ENCODE results near the gene PTCRA. TPM values are rescaled to one million over a fixed set of nuclear protein-coding genes. Genes with fewer than 3 reads are reported as not detected.

PTCRA gene, protein sequence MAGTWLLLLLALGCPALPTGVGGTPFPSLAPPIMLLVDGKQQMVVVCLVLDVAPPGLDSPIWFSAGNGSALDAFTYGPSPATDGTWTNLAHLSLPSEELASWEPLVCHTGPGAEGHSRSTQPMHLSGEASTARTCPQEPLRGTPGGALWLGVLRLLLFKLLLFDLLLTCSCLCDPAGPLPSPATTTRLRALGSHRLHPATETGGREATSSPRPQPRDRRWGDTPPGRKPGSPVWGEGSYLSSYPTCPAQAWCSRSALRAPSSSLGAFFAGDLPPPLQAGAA
- not detected for total RNA-seq

DNA sequence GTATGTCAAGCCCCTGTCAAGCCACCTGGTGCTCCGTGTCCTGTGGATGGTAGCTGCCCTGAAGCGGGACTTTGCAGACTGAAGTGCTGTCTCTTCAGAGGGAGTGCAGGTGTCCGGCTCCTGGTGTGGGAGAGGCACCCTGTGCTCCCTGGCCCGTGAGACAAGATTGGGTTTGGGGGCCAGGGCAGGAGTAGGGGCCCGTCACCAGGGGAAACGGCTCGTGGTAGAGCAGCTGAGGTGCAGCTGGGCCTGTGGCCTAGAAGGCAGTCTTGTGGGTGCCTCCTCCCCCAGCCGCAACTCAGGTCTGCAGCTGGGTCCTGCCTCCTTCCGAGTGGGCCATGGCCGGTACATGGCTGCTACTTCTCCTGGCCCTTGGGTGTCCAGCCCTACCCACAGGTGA lies at the start of gene PTCRA:
TSS of gene PTCRA (plus strand) at position 322 of the 400 bp plus-strand sequence. CDS start at position 339, 17 bp downstream.
- 70 to 100% methylated on average over 3 to 7 of the region's 10 CpGs for WGBS, 2 donors

DNA sequence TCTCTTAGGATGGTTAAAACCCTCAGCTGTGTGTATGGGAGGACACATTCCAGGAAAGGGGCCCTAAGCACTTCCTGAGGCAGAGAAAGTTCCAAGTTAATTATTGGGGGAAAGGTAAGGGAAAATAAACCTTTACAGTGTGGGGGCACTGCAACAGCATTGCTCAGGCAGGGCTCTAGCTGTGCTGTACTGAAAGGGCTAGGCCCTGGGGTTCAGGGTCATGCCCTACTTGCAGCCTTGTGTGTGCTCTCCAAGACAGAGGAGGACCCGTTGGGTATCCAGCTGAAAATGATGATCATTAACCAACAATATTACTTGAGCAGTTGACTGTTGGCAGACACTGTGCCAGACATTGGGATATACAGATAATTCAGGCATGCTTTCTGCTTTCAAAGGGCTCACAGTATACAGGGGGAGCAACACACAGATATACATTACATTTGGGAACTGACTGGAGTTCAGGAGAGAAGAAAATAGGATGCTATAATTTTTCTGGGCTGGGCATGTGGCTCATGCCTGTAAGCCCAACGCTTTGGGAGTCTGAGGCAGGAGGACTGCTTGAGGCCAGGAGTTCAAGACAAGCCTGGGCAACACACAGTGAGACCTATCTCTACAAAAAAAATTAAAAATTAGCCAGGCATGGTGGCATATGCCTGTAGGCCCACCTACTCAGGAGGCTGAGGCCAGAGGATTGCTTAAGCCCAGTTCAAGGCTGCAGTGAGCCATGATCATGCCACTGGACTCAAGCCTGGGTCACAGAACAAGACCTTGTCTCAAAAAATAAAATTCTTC lies 45.5 kb upstream of the PTCRA start:
- peaks cover 0 to 49% (median 3%) of the 10 kb centered on the region in 3 donors for H3K36me3 ChIP-seq
- DNase-seq = no peak
- no peaks in the 10 kb centered on the region for H3K4me1 ChIP-seq
- TF ChIP-seq, protein P1, sequence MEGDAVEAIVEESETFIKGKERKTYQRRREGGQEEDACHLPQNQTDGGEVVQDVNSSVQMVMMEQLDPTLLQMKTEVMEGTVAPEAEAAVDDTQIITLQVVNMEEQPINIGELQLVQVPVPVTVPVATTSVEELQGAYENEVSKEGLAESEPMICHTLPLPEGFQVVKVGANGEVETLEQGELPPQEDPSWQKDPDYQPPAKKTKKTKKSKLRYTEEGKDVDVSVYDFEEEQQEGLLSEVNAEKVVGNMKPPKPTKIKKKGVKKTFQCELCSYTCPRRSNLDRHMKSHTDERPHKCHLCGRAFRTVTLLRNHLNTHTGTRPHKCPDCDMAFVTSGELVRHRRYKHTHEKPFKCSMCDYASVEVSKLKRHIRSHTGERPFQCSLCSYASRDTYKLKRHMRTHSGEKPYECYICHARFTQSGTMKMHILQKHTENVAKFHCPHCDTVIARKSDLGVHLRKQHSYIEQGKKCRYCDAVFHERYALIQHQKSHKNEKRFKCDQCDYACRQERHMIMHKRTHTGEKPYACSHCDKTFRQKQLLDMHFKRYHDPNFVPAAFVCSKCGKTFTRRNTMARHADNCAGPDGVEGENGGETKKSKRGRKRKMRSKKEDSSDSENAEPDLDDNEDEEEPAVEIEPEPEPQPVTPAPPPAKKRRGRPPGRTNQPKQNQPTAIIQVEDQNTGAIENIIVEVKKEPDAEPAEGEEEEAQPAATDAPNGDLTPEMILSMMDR (IDR thresholded peaks at IDR 0.05) = no peak
- no peak for TF ChIP-seq POLR2A (IDR thresholded peaks at IDR 0.05)
- no peaks in the 10 kb centered on the region for H3K9me3 ChIP-seq
- H3K4me3 ChIP-seq = no peak overlapping the region
- H3K27ac ChIP-seq = no peak overlapping the region
- WGBS, 2 donors = 73 to 74% methylated on average over 2 of the region's 2 CpGs
- no peaks in the 10 kb centered on the region for H3K27me3 ChIP-seq
- intact Hi-C loops (cut with DNase I) = loop anchor here (10.0 kb wide), 1 partner anchor 146 kb away; the partner anchor contains the start of gene PRPH2

More for the DNA sequence above, at the start of gene PTCRA:
- Histone ChIP-seq H3K9me3 (no peaks in the 10 kb centered on the region), H3K4me3 (no peak within 1 kb of the TSS), H3K27me3 (peaks cover 0 to 32% (median 0%) of the 10 kb centered on the region in 4 donors), H3K4me1 (peaks cover 3 to 17% (median 6%) of the 10 kb centered on the region in 3 donors), H3K36me3 (no peaks in the 10 kb centered on the region), H3K27ac (no peak within 1 kb of the TSS)
- no peak for TF ChIP-seq POLR2A (IDR thresholded peaks at IDR 0.05)
- TF ChIP-seq, protein P1 (IDR thresholded peaks at IDR 0.05) = no peak
- DNase-seq = no peak
- intact Hi-C loops (cut with DNase I) = no loop called here

DNA sequence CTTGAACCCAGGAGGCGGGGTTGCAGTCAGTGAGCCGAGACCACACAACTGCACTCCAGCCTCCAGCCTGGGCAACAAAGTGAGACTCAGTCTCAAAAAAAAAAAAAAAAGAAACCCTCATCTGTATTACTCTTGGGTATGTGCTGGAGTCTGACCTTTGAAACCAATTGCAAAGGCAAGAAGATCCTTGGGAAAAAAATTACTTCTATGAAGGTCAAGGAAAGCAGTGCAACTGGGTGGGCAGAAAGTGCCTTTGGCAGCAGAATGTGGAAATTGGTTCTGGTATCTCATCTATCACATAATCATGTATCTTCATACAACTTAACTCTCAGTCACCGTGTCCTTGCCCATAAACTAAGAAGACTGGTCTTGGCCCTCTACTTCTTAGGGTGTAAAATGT lies 44.1 kb upstream of the PTCRA start:
- H3K27ac ChIP-seq = no peak overlapping the region
- no peak for DNase-seq
- intact Hi-C loops (cut with DNase I) = loop anchor here (10.0 kb wide), 1 partner anchor 147 kb away; the partner anchor contains the start of gene PRPH2
- no peaks in the 10 kb centered on the region for H3K9me3 ChIP-seq
- TF ChIP-seq, protein P1 (IDR thresholded peaks at IDR 0.05) = no peak
- TF ChIP-seq POLR2A (IDR thresholded peaks at IDR 0.05) = no peak
- WGBS, 2 donors = 69 to 97% methylated on average over 1 to 3 of the region's 3 CpGs
- no peaks in the 10 kb centered on the region for H3K27me3 ChIP-seq
- H3K4me3 ChIP-seq = no peak overlapping the region
- peaks cover 0 to 36% (median 3%) of the 10 kb centered on the region in 3 donors for H3K36me3 ChIP-seq
- no peaks in the 10 kb centered on the region for H3K4me1 ChIP-seq

DNA sequence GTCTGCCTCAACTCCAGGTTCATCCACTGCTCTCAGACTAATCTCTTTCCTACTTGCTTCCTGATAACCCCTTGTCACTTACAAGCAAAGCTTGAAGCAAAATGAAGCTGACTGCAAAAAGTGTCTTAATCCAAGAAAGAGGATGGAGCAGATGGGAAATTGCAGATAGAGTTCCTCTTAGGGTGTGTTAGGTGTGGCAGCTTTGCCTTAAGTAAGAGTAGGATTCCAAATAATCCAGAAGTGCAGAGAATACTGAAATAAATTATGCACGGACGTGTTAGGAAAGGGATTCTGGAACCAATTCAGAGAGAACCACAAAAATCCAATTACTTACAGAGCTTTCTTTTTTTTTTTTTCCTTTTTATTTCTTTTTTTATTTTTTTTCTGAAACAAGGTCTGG lies 42.5 kb upstream of the PTCRA start:
- WGBS, 2 donors = 34 to 35% methylated on average over 2 of the region's 2 CpGs
- no peak overlapping the region for H3K4me3 ChIP-seq
- intact Hi-C loops (cut with DNase I) = loop anchor here (10.0 kb wide), 1 partner anchor 149 kb away; the partner anchor contains the start of gene PRPH2
- no peaks in the 10 kb centered on the region for H3K9me3 ChIP-seq
- no peaks in the 10 kb centered on the region for H3K27me3 ChIP-seq
- no peak for DNase-seq
- TF ChIP-seq, protein P1 (IDR thresholded peaks at IDR 0.05) = no peak
- no peak for TF ChIP-seq POLR2A (IDR thresholded peaks at IDR 0.05)
- H3K27ac ChIP-seq = no peak overlapping the region
- H3K36me3 ChIP-seq = peaks cover 0 to 20% (median 0%) of the 10 kb centered on the region in 3 donors
- peaks cover 0 to 12% (median 0%) of the 10 kb centered on the region in 3 donors for H3K4me1 ChIP-seq

Measured in esophagus squamous epithelium (tissue), 5 donors.